ENCODE results near the gene USP25. TPM values are rescaled to one million over a fixed set of nuclear protein-coding genes. Genes with fewer than 3 reads are reported as not detected.

Gene USP25
- total RNA-seq, 1 experiment from 2014 or later, result 26.1 TPM

GRCh38 chr21:15929536-15929935 is 199.8 kb downstream of the USP25 start:
- TF ChIP-seq SIN3A (IDR thresholded peaks at IDR 0.05; ENCODE audit: borderline replicate concordance, insufficient read depth, low read depth, low read length), result no peak
- TF ChIP-seq REST (IDR thresholded peaks at IDR 0.05; ENCODE audit: insufficient read depth in 1 of 2, low read depth in 2 of 2, low read length in 1 of 2), result no peak
- TF ChIP-seq POLR2AphosphoS5 (IDR thresholded peaks at IDR 0.05; ENCODE audit: low read depth, low read length), result no peak
- no peak for TF ChIP-seq TCF7L2 (IDR thresholded peaks at IDR 0.05; ENCODE audit: low read depth, low read length)
- no peak for TF ChIP-seq CTCF (IDR thresholded peaks at IDR 0.05)
- in situ Hi-C loops (cut with HindIII; ENCODE audit: low pct_unique_long_range_greater_than_20kb, low sequenced_read_pairs), result no loop called here

More at GRCh38 chr21:15929536-15929935, 199.8 kb downstream of the USP25 start:
- Histone ChIP-seq H3K36me3 (ENCODE audit: control insufficient read depth, insufficient read depth, low read length) (no peaks in the 10 kb centered on the region), H3K27ac (ENCODE audit: low read length) (no peak overlapping the region), H3K4me3 (ENCODE audit: low read depth in 2 of 2, low read length in 2 of 2) (no peak overlapping the region), H3K27me3 (ENCODE audit: control insufficient read depth, insufficient read depth, low read length) (no peaks in the 10 kb centered on the region), H3K4me1 (ENCODE audit: control insufficient read depth, insufficient read depth, low read length) (no peaks in the 10 kb centered on the region), H3K9me3 (ENCODE audit: control insufficient read depth, insufficient read depth, low read depth, low read length) (no peaks in the 10 kb centered on the region)
- ChIA-PET POLR2A (no interaction called here), CTCF (no interaction called here)
- intact Hi-C loops (cut with micrococcal nuclease; ENCODE audit: unreplicated experiment), result no loop called here
- no peak for DNase-seq (ENCODE audit: low read depth, low spot score)
- no peak for ATAC-seq
- BruUV-seq (replicated peaks), result no TSS peak

Measured in Panc1 (cell line).